Anterior cingulate cortex (tissue), 58 donors: ENCODE results near the gene MALAT1.

Experiments used
- DNase-seq, 58 donors: peaks; one replicate each; lab custom pipeline; 2025; lab: John Stamatoyannopoulos, UW

The MALAT1 gene

GRCh38 chr11:65535102-65535501, 36.3 kb downstream of the MALAT1 start:
- DNase-seq = no peak

- DNase-seq = no peak
Measured at GRCh38 chr11:65536412-65537295, 37.8 kb downstream of the MALAT1 start.

GRCh38 chr11:65537296-65537597, 38.4 kb downstream of the MALAT1 start:
- DNase-seq = no peak

GRCh38 chr11:65537620-65538231, 38.9 kb downstream of the MALAT1 start:
- no peak for DNase-seq

- DNase-seq = no peak
Measured at GRCh38 chr11:65538232-65538914, 39.5 kb downstream of the MALAT1 start.

GRCh38 chr11:65538915-65539743, 40.3 kb downstream of the MALAT1 start:
- peak in 3 of 58 donors; percentile 21 to 46 (median 30) for DNase-seq

GRCh38 chr11:65539744-65540289, 41.0 kb downstream of the MALAT1 start:
- no peak for DNase-seq

- peak; percentile 49 to 95 (median 88) for DNase-seq
Measured at GRCh38 chr11:65540290-65541092, 41.6 kb downstream of the MALAT1 start.

- no peak for DNase-seq
Measured at GRCh38 chr11:65541093-65541982, 42.5 kb downstream of the MALAT1 start.

GRCh38 chr11:65542738-65543390, 44.0 kb downstream of the MALAT1 start:
- DNase-seq = no peak

- DNase-seq = no peak
Measured at GRCh38 chr11:65545853-65546216, 47.0 kb downstream of the MALAT1 start.

GRCh38 chr11:65546217-65546958, 47.5 kb downstream of the MALAT1 start:
- DNase-seq = peak in 24 of 58 donors; percentile 18 to 62 (median 30)

GRCh38 chr11:65547446-65548125, 48.7 kb downstream of the MALAT1 start:
- no peak for DNase-seq

- DNase-seq = no peak
Measured at GRCh38 chr11:65548395-65548794, 49.5 kb downstream of the MALAT1 start.

- DNase-seq = no peak
Measured at GRCh38 chr11:65549096-65549495, 50.3 kb downstream of the MALAT1 start.

- peak in 4 of 58 donors; percentile 11 to 28 (median 26) for DNase-seq
Measured at GRCh38 chr11:65551572-65552387, 52.9 kb downstream of the MALAT1 start.
